SKM-1 (cell line): Measurements from ENCODE around the gene SETD1B.
"Not testable (repeated sequence)": the region's sequence is repeated elsewhere in the genome, so short reads cannot be mapped to it uniquely, and the experiment has no call there.

Experiments
- DNase-seq: peaks from one replicate; lab custom pipeline; 2025; ENCODE audit not compliant: unreplicated experiment; lab: John Stamatoyannopoulos, UW

SETD1B gene

GRCh38 chr12:121852392-121852791 is 48.6 kb downstream of the SETD1B start:
- DNase-seq, result not testable (repeated sequence)

GRCh38 chr12:121857322-121858246 is 53.8 kb downstream of the SETD1B start:
- no peak for DNase-seq

- no peak for DNase-seq
Observed at GRCh38 chr12:121858318-121858661, 54.5 kb downstream of the SETD1B start.

GRCh38 chr12:121858662-121859572 is 55.1 kb downstream of the SETD1B start, which contains the start of gene HPD:
HPD (minus strand) TSS chr12:121858859; CDS start chr12:121858823, 36 bp downstream.
- DNase-seq, result no peak

- no peak for DNase-seq
Observed at GRCh38 chr12:121860257-121860656, 56.4 kb downstream of the SETD1B start.

GRCh38 chr12:121860699-121861098 is 56.9 kb downstream of the SETD1B start:
- DNase-seq, result not testable (repeated sequence)

- DNase-seq, result no peak
Observed at GRCh38 chr12:121861636-121862254, 57.9 kb downstream of the SETD1B start.

- DNase-seq, result no peak
Observed at GRCh38 chr12:121866331-121866730, 62.5 kb downstream of the SETD1B start.

- not testable (repeated sequence) for DNase-seq
Observed at GRCh38 chr12:121869229-121869628, 65.4 kb downstream of the SETD1B start.

- DNase-seq, result no peak
Observed at GRCh38 chr12:121871467-121871866, 67.7 kb downstream of the SETD1B start.

- DNase-seq, result no peak
Observed at GRCh38 chr12:121872546-121873215, 68.9 kb downstream of the SETD1B start.

GRCh38 chr12:121873216-121873569 is 69.4 kb downstream of the SETD1B start:
- DNase-seq, result no peak

GRCh38 chr12:121874071-121874470 is 70.3 kb downstream of the SETD1B start:
- DNase-seq, result peak; percentile 39

GRCh38 chr12:121875582-121875981 is 71.8 kb downstream of the SETD1B start:
- DNase-seq, result no peak

- not testable (repeated sequence) for DNase-seq
Observed at GRCh38 chr12:121876080-121876447, 72.3 kb downstream of the SETD1B start.
